Activated CD4-positive, alpha-beta T cell treated with anti-CD3 and anti-CD28 coated beads, Interleukin-2, Interleukin-4, amounts not matched to agents 100 ng/mL and 50 ng/mL, durations not matched to agents 16 hours and 8 hours (primary cell): ENCODE measurements around the gene UQCC2.

Experiments
- DNase-seq: peaks from one replicate; pipeline ENCODE4 v3.0.0-alpha.2; 2020; ENCODE audit warnings: low spot score

The UQCC2 gene

GRCh38 chr6:33652002-33652401 is 59.5 kb downstream of the UQCC2 start:
- DNase-seq: no peak

DNA sequence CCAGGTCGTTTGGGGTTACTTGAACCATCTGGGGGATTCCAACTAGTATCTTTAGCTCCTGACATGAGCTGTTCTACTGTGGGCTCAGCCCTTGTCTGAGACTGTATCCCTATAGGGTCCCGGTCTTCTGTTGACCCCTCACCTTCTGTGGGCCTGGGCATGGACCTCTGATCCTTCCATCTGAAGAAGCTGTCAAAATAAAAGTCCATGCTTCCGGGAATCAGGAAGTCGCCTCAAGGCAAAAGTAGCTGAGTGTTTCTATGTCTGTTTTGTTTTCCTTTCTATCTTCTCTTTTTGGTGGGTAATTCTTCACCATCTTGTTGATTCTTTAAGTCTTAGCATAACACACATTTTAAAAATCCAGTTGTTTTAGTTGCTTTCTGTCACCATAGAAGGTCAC is 60.1 kb downstream of the UQCC2 start:
- no peak for DNase-seq
